ENCODE measurements around the gene FRAS1. TPM values are rescaled to one million over a fixed set of nuclear protein-coding genes. Genes with fewer than 3 reads are reported as not detected.
"Not testable (repeated sequence)": the region's sequence is repeated elsewhere in the genome, so short reads cannot be mapped to it uniquely, and the experiment has no call there.

Gene FRAS1
- total RNA-seq, 1 experiment from 2014 or later, result 0.02 TPM

- DNase-seq (ENCODE audit: low read depth), result no peak
Observed at GRCh38 chr4:78210694-78211410, 153.7 kb downstream of the FRAS1 start.

DNA sequence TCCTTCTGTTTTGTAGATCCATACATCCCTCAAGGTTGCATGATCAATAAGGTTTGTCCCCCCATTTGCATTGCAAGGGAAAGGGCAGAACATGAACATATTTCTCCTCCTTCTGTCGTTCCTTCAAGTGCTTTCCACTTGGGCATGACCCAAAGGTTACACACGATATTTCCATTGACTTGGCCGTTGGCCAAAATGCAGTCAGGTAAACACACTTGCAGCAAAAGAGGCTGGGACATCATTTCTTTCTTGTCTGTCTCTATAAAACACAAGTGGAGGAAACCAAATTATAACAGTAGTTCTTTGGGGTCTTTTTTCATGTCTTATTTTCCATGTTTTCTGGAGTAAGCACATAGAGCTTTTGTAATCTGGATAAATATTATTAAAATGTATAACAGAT, 156.1 kb downstream of the FRAS1 start:
- no peak for DNase-seq (ENCODE audit: low read depth)

DNA sequence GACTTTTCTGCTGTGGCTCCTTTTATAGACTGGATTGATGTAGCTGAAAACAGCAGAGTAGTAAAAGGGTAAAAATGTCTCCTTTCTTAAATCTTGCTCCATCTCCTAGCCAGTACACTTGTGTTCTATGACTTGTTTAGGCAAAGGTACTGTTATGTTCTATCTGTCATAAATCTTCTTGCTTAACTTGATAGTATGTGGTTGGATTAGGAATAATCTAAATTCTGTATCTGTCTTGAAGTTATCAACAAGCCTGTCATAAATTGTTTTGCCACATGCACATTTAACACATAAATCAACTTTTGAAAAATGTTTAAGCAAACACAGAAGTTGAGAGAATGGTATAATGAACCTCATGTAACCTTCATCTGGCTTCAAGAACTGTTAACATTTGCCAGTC, 157.0 kb downstream of the FRAS1 start:
- no peak for DNase-seq (ENCODE audit: low read depth)

DNA sequence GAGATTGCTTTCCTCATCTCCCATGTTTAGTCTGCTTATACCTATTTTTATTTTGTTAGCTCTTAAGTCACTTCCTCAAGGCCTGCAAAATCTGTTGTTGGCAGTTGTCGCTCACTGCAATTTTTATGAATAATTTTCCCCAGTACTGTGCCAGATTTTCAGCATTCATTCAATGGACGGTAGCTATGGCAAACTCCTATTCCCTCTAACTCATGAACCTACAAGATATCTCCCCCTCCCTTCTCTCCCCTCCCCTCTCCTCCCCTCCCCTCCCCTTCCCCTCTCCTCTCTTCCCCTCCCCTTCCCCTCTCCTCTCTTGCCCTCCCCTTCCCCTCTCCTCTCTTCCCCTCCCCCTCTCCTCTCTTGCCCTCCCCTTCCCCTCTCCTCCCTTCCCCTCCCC, 160.4 kb downstream of the FRAS1 start:
- DNase-seq (ENCODE audit: low read depth), result no peak

GRCh38 chr4:78218260-78218659, 161.1 kb downstream of the FRAS1 start:
- DNase-seq (ENCODE audit: low read depth), result no peak

- no peak for DNase-seq (ENCODE audit: low read depth)
Observed at GRCh38 chr4:78219825-78220224, 162.7 kb downstream of the FRAS1 start.

DNA sequence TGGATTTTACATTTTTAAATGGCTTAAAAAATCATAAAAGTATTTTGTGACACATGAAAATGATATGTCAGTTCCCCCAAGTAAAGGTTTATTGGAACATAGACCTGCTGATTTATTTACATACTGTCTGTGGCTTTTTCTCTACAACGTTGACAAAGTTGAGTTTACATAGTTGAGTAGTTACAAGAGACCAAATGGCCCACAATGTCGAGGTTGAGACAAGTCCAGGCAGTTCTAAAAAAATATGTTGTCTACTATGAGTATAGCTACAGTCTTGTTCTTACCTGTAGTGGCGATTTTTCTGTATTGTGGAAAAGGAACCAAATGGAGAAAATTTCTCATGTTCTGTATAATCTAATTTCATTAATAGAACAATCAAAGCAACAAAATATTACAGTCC, 163.2 kb downstream of the FRAS1 start:
- DNase-seq (ENCODE audit: low read depth), result no peak

DNA sequence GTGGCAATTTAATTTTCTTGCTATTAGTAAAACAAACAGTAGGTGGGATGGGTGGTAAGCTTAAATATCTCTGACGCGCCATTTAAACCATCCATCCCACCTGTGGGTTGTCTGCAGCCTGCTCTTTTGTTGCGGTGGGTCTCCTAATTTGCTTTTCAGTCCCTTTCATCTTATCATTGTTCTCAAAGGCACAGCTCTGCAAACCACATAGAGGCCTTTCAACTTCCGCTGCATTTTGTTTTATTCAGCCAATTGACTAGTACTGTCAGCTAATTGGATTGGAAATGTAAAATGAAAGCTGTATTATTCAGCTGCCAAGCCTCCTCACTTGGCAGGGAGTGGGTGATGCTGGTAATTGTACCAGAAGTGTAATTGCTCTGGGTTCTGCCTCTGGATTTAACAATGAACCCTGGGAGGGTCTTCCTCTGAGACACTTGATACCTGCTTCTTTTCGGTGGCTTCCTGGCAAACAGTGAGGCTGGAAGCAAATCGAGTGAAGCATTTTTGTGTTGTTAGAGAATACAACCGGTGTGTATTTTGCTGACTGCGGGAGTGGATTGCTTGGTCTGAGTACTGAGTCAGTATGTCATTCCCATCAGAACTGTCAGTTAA, 165.6 kb downstream of the FRAS1 start:
- no peak for DNase-seq (ENCODE audit: low read depth)

DNA sequence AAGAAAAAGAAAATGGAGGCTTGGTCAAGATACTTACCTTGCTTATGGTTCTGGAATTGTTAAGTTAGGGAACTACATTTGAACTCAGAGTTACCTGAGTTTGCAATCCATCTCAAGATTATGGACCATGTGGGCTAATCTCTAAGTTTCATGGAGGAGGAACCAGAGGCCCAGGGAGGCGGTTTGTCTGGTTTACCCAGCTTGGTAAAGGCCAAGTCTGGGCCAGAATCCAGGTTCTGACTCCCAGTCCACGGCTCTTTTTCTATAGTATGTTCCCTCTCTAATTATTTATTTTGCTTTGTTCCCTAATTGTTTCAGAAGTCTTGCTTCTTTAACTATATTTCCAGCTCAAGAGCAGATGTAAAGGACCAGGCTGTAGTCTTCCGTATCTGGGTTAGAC, 168.1 kb downstream of the FRAS1 start:
- no peak for DNase-seq (ENCODE audit: low read depth)

GRCh38 chr4:78226279-78226678, 169.2 kb downstream of the FRAS1 start:
- DNase-seq (ENCODE audit: low read depth), result no peak

DNA sequence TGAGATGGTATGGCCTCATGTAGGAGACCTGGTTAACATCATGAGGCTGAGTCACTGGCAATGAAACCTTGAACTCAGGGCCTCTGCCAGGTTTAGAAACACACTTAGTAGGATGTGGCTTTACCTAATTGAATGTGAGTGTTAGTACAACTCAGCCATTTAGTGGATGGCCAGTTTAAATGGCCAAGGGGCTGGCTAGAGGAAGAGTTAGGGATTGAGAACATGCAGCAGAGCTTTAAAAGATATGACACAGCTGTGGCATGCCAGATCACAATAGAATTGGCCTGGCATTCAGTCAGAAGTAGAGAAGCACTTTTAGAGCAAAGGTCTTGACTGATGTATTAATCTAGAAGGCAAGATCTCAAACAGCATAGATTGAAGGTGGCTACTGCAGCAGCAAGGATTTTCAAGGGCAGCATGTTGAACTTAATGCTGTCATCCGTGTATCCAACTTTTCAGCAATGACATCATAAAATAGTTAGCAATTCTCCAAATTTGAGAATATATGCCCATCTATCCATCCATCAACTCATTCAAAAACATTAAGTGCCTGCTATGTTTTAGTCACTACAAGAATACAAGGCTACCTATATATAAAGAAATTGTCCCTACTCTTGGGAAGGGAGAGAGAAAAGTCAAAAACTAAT, 170.4 kb downstream of the FRAS1 start:
- DNase-seq (ENCODE audit: low read depth), result no peak

DNA sequence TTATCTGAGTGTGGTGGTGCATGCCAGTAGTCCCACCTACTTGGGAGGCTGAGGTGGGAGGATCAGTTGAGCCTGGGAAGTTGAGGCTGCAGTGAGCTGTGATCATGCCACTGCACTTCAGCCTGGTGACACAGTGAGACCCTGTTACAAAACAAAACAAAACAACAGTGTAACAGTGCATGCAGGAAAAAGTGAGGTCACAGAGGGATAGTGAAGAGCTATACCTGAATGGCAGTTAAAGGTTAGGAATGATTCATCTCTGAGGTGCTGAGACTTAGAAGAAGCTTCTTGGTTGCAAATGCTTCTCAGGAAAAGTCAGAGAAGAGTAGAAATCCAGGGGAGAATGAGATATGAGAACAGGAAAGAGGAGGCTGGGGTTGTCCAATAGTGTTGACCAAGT, 178.7 kb downstream of the FRAS1 start:
- DNase-seq (ENCODE audit: low read depth), result no peak

- DNase-seq (ENCODE audit: low read depth), result no peak
Observed at GRCh38 chr4:78237360-78237759, 180.2 kb downstream of the FRAS1 start.

DNA sequence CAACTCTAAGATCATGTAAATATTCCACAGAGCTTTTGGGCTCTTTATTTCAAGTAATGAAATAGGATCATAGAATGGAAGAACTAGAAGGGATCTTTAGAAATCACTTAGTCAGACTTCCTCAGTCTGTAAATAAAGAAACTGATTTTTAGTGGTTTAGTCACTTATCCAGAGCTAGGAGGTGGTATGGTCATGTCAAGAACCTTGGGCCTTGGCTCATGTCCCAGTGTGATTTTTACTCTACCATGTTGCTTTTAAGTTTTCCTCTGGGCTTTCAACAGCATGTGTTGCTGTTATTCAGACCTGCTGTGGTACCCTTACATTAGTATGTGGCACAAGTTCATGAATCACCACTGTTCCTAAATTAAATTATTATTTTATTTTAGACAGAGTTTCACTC, 184.9 kb downstream of the FRAS1 start:
- no peak for DNase-seq (ENCODE audit: low read depth)

- DNase-seq (ENCODE audit: low read depth), result no peak
Observed at GRCh38 chr4:78244705-78245485, 187.8 kb downstream of the FRAS1 start.

DNA sequence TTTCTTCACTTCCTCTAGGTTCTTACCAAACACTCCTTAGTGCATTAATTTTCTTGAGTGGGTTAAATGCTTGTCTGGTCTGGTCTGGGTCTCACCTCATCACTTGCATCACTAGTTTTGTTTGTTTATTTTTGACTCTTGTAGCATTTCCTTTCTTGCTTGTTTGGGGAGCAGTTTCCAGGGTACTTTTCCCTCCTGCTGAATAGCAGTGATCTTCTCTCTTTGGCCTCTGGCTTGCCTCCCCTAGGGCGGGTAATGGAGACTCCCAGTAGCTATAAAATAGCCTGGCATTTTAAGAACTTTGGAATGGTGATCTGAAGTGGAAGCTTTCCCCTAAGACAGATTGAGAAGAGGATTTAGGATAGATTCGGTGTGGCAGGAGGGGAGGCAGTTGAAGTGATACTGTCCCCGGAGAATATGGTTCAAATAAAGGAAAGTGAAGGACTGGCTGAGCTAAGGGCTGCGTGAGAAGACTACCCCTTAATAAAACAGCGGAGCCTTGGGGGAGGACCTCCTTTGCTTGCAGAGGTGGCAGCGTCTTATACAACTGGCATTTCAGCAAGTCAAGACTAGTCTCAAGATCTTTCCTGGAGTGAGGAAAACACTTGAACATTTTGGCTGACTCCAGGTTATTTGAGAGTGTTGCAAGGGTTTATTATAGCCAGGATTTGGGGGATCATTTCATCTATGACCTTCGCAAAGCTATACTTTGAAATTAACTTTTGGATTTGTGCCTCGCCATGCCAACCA, 190.6 kb downstream of the FRAS1 start:
- no peak for DNase-seq (ENCODE audit: low read depth)

GRCh38 chr4:78250500-78250899, 193.4 kb downstream of the FRAS1 start:
- no peak for DNase-seq (ENCODE audit: low read depth)

DNA sequence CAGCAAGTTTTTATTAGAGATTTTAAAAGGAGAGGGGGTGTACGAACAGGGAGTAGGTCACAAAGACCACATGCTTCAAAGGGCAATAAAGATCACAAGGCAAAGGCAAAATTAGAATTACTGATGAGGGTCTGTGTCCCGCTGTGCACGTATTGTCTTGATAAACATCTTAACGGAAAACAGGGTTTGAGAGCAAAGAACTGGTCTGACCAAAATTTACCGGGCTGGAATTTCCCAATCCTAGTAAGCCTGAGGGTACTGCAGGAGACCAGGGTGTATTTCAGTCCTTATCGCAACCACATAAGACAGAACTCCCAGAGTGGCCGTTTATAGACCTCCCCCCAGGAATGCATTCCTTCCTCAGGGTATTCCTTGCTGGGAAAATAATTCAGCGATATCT, 195.7 kb downstream of the FRAS1 start:
- DNase-seq (ENCODE audit: low read depth), result not testable (repeated sequence)

- DNase-seq (ENCODE audit: low read depth), result no peak
Observed at GRCh38 chr4:78254893-78255292, 197.8 kb downstream of the FRAS1 start.

GRCh38 chr4:78265006-78265405, 207.9 kb downstream of the FRAS1 start:
- DNase-seq (ENCODE audit: low read depth), result no peak

GRCh38 chr4:78267790-78268189, 210.7 kb downstream of the FRAS1 start:
- DNase-seq (ENCODE audit: low read depth), result no peak

GRCh38 chr4:78268597-78268996, 211.5 kb downstream of the FRAS1 start:
- DNase-seq (ENCODE audit: low read depth), result no peak

All from M059J (cell line).